ENCODE data around the gene PAM16. TPM values are rescaled to one million over a fixed set of nuclear protein-coding genes. Genes with fewer than 3 reads are reported as not detected.

The PAM16 gene
- total and polyA plus RNA-seq, 4 donors = 23.6 to 65.2 (median 33.6) TPM

- H3K36me3 ChIP-seq (ENCODE audit: control insufficient read depth in 1 of 2, insufficient read depth in 2 of 2, low read length in 1 of 2) = no peaks in the 10 kb centered on the region
- intact Hi-C loops (cut with DNase I) = no loop called here
- H3K9me3 ChIP-seq (ENCODE audit: control insufficient read depth, low read length) = no peaks in the 10 kb centered on the region
- no peak for DNase-seq
- no peak overlapping the region for H3K4me3 ChIP-seq (ENCODE audit: low read length in 2 of 2)
- H3K27ac ChIP-seq (ENCODE audit: low read depth in 1 of 2, low read length in 2 of 2) = peak overlapping the region in 1 of 2 donors; percentile 37
- H3K4me1 ChIP-seq (ENCODE audit: control insufficient read depth in 1 of 2, insufficient read depth in 2 of 2, low read length in 2 of 2) = no peaks in the 10 kb centered on the region
- WGBS, 2 donors = 94 to 96% methylated on average over 5 of the region's 5 CpGs
- no peaks in the 10 kb centered on the region for H3K27me3 ChIP-seq (ENCODE audit: control insufficient read depth in 1 of 2, insufficient read depth in 2 of 2, low read length in 1 of 2)
- ATAC-seq (ENCODE audit: low FRiP score) = no peak
These were observed 16.3 kb upstream of the PAM16 start for GRCh38 chr16:4367393-4367856.

GRCh38 chr16:4366016-4366415 lies 14.9 kb upstream of the PAM16 start:
- no peak overlapping the region for H3K27ac ChIP-seq (ENCODE audit: low read depth in 1 of 2, low read length in 2 of 2)
- no peak overlapping the region for H3K4me3 ChIP-seq (ENCODE audit: low read length in 2 of 2)
- no peaks in the 10 kb centered on the region for H3K9me3 ChIP-seq (ENCODE audit: control insufficient read depth, low read length)
- no peaks in the 10 kb centered on the region for H3K36me3 ChIP-seq (ENCODE audit: control insufficient read depth in 1 of 2, insufficient read depth in 2 of 2, low read length in 1 of 2)
- no peak for DNase-seq
- intact Hi-C loops (cut with DNase I) = no loop called here
- no peaks in the 10 kb centered on the region for H3K4me1 ChIP-seq (ENCODE audit: control insufficient read depth in 1 of 2, insufficient read depth in 2 of 2, low read length in 2 of 2)
- 92% methylated on average over 13 of the region's 13 CpGs for WGBS, 2 donors
- no peak for ATAC-seq (ENCODE audit: low FRiP score)
- no peaks in the 10 kb centered on the region for H3K27me3 ChIP-seq (ENCODE audit: control insufficient read depth in 1 of 2, insufficient read depth in 2 of 2, low read length in 1 of 2)

GRCh38 chr16:4365615-4366014 lies 14.5 kb upstream of the PAM16 start:
- Histone ChIP-seq H3K36me3 (ENCODE audit: control insufficient read depth in 1 of 2, insufficient read depth in 2 of 2, low read length in 1 of 2) (no peaks in the 10 kb centered on the region), H3K27ac (ENCODE audit: low read depth in 1 of 2, low read length in 2 of 2) (no peak overlapping the region), H3K9me3 (ENCODE audit: control insufficient read depth, low read length) (no peaks in the 10 kb centered on the region), H3K4me3 (ENCODE audit: low read length in 2 of 2) (no peak overlapping the region), H3K27me3 (ENCODE audit: control insufficient read depth in 1 of 2, insufficient read depth in 2 of 2, low read length in 1 of 2) (no peaks in the 10 kb centered on the region), H3K4me1 (ENCODE audit: control insufficient read depth in 1 of 2, insufficient read depth in 2 of 2, low read length in 2 of 2) (no peaks in the 10 kb centered on the region)
- no peak for ATAC-seq (ENCODE audit: low FRiP score)
- WGBS, 2 donors = 94 to 95% methylated on average over 11 to 12 of the region's 12 CpGs
- DNase-seq = no peak
- intact Hi-C loops (cut with DNase I) = no loop called here

- H3K4me3 ChIP-seq (ENCODE audit: low read length in 2 of 2) = no peak overlapping the region
- H3K9me3 ChIP-seq (ENCODE audit: control insufficient read depth, low read length) = no peaks in the 10 kb centered on the region
- WGBS, 2 donors = 95% methylated on average over 8 to 10 of the region's 10 CpGs
- H3K27ac ChIP-seq (ENCODE audit: low read depth in 1 of 2, low read length in 2 of 2) = no peak overlapping the region
- no peak for DNase-seq
- intact Hi-C loops (cut with DNase I) = no loop called here
- H3K27me3 ChIP-seq (ENCODE audit: control insufficient read depth in 1 of 2, insufficient read depth in 2 of 2, low read length in 1 of 2) = no peaks in the 10 kb centered on the region
- H3K36me3 ChIP-seq (ENCODE audit: control insufficient read depth in 1 of 2, insufficient read depth in 2 of 2, low read length in 1 of 2) = no peaks in the 10 kb centered on the region
- no peaks in the 10 kb centered on the region for H3K4me1 ChIP-seq (ENCODE audit: control insufficient read depth in 1 of 2, insufficient read depth in 2 of 2, low read length in 2 of 2)
- no peak for ATAC-seq (ENCODE audit: low FRiP score)
These were observed 13.9 kb upstream of the PAM16 start for GRCh38 chr16:4365014-4365406.

- intact Hi-C loops (cut with DNase I) = no loop called here
- Histone ChIP-seq H3K36me3 (ENCODE audit: control insufficient read depth in 1 of 2, insufficient read depth in 2 of 2, low read length in 1 of 2) (no peaks in the 10 kb centered on the region), H3K4me3 (ENCODE audit: low read length in 2 of 2) (no peak overlapping the region), H3K27ac (ENCODE audit: low read depth in 1 of 2, low read length in 2 of 2) (no peak overlapping the region), H3K9me3 (ENCODE audit: control insufficient read depth, low read length) (no peaks in the 10 kb centered on the region), H3K4me1 (ENCODE audit: control insufficient read depth in 1 of 2, insufficient read depth in 2 of 2, low read length in 2 of 2) (no peaks in the 10 kb centered on the region), H3K27me3 (ENCODE audit: control insufficient read depth in 1 of 2, insufficient read depth in 2 of 2, low read length in 1 of 2) (no peaks in the 10 kb centered on the region)
- WGBS, 2 donors = 92 to 93% methylated on average over 34 to 37 of the region's 37 CpGs
- DNase-seq (peak in 1 of 2 donors; percentile 46), ATAC-seq (ENCODE audit: low FRiP score) (no peak)
These were observed 13.3 kb upstream of the PAM16 start for GRCh38 chr16:4364196-4365013.

- WGBS, 2 donors = 71 to 76% methylated on average over 19 of the region's 19 CpGs
- Histone ChIP-seq H3K36me3 (ENCODE audit: control insufficient read depth in 1 of 2, insufficient read depth in 2 of 2, low read length in 1 of 2) (no peaks in the 10 kb centered on the region), H3K9me3 (ENCODE audit: control insufficient read depth, low read length) (no peaks in the 10 kb centered on the region), H3K4me1 (ENCODE audit: control insufficient read depth in 1 of 2, insufficient read depth in 2 of 2, low read length in 2 of 2) (no peaks in the 10 kb centered on the region), H3K27me3 (ENCODE audit: control insufficient read depth in 1 of 2, insufficient read depth in 2 of 2, low read length in 1 of 2) (no peaks in the 10 kb centered on the region), H3K4me3 (ENCODE audit: low read length in 2 of 2) (no peak overlapping the region), H3K27ac (ENCODE audit: low read depth in 1 of 2, low read length in 2 of 2) (no peak overlapping the region)
- DNase-seq (no peak), ATAC-seq (ENCODE audit: low FRiP score) (no peak)
- intact Hi-C loops (cut with DNase I) = no loop called here
These were observed 11.5 kb upstream of the PAM16 start for GRCh38 chr16:4362476-4363135.

- Histone ChIP-seq H3K4me1 (ENCODE audit: control insufficient read depth in 1 of 2, insufficient read depth in 2 of 2, low read length in 2 of 2) (no peaks in the 10 kb centered on the region), H3K27ac (ENCODE audit: low read depth in 1 of 2, low read length in 2 of 2) (no peak overlapping the region), H3K27me3 (ENCODE audit: control insufficient read depth in 1 of 2, insufficient read depth in 2 of 2, low read length in 1 of 2) (no peaks in the 10 kb centered on the region), H3K36me3 (ENCODE audit: control insufficient read depth in 1 of 2, insufficient read depth in 2 of 2, low read length in 1 of 2) (no peaks in the 10 kb centered on the region), H3K9me3 (ENCODE audit: control insufficient read depth, low read length) (no peaks in the 10 kb centered on the region), H3K4me3 (ENCODE audit: low read length in 2 of 2) (no peak overlapping the region)
- no peak for ATAC-seq (ENCODE audit: low FRiP score)
- 89 to 92% methylated on average over 11 to 12 of the region's 12 CpGs for WGBS, 2 donors
- intact Hi-C loops (cut with DNase I) = no loop called here
- DNase-seq = no peak
These were observed 10.8 kb upstream of the PAM16 start for GRCh38 chr16:4361944-4362311.

GRCh38 chr16:4361033-4361943 lies 10.2 kb upstream of the PAM16 start:
- Histone ChIP-seq H3K9me3 (ENCODE audit: control insufficient read depth, low read length) (no peaks in the 10 kb centered on the region), H3K27ac (ENCODE audit: low read depth in 1 of 2, low read length in 2 of 2) (no peak overlapping the region), H3K36me3 (ENCODE audit: control insufficient read depth in 1 of 2, insufficient read depth in 2 of 2, low read length in 1 of 2) (no peaks in the 10 kb centered on the region), H3K4me3 (ENCODE audit: low read length in 2 of 2) (no peak overlapping the region), H3K27me3 (ENCODE audit: control insufficient read depth in 1 of 2, insufficient read depth in 2 of 2, low read length in 1 of 2) (no peaks in the 10 kb centered on the region), H3K4me1 (ENCODE audit: control insufficient read depth in 1 of 2, insufficient read depth in 2 of 2, low read length in 2 of 2) (no peaks in the 10 kb centered on the region)
- DNase-seq (no peak), ATAC-seq (ENCODE audit: low FRiP score) (no peak)
- intact Hi-C loops (cut with DNase I) = no loop called here
- WGBS, 2 donors = 92 to 95% methylated on average over 24 to 28 of the region's 28 CpGs

Data from aorta (tissue), 5 donors.